D721Med (cell line): ENCODE measurements around the gene PROM1.

ENCODE experiments used
- DNase-seq: peaks from one replicate; pipeline ENCODE4 v3.0.0; 2011; ENCODE audit warnings: low spot score; ENCODE audit not compliant: insufficient read length
- FAIRE-seq: peaks from 2 replicates; lab custom pipeline; 2011; peaks lifted over from hg19 to GRCh38; lab: Jason Lieb, UNC
- CTCF ChIP-seq: IDR thresholded peaks from 2 replicates; pipeline ENCODE4 v1.5.1; 2012; ENCODE audit warnings: mild to moderate bottlenecking, control low read depth; ENCODE audit not compliant: insufficient read depth; ENCODE audit errors: missing control alignments

The PROM1 gene

GRCh38 chr4:16025268-16025667 lies 58.6 kb downstream of the PROM1 start:
- FAIRE-seq (no peak), DNase-seq (no peak)
- no peak for TF ChIP-seq CTCF

- FAIRE-seq (no peak), DNase-seq (no peak)
- TF ChIP-seq CTCF, result no peak
These were observed 59.9 kb downstream of the PROM1 start for GRCh38 chr4:16023776-16024408.

- FAIRE-seq, result no peak
- no peak for TF ChIP-seq CTCF
- DNase-seq, result no peak
These were observed 61.8 kb downstream of the PROM1 start for GRCh38 chr4:16021804-16022560.

GRCh38 chr4:16019649-16020048 lies 64.2 kb downstream of the PROM1 start:
- DNase-seq (no peak), FAIRE-seq (no peak)
- no peak for TF ChIP-seq CTCF

- no peak for FAIRE-seq
- no peak for DNase-seq
- TF ChIP-seq CTCF, result no peak
These were observed 65.0 kb downstream of the PROM1 start for GRCh38 chr4:16018841-16019240.

GRCh38 chr4:16018061-16018676 lies 65.7 kb downstream of the PROM1 start:
- no peak for DNase-seq
- no peak for FAIRE-seq
- no peak for TF ChIP-seq CTCF

GRCh38 chr4:16016536-16016935 lies 67.3 kb downstream of the PROM1 start:
- FAIRE-seq (no peak), DNase-seq (no peak)
- no peak for TF ChIP-seq CTCF
